ENCODE results near the gene ATXN7L2.

DNA sequence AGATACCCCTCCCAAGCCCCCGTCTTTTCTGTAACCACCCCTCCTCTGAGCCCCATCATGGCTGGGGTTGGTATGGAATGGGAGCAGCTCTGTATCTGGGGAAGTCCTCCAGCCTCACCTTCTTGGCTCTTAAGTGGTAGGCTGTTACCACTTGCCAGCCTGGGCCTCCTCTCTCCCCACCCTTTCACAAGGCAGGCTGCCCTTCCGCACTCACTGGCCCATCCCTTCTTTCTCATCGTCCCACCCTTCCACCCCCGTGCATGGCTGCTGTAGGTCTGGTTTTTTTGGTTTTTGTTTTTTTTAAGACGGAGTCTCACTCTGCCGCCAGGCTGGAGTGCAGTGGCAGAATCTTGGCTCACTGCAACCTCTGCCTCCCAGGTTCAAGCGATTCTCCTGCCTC, 15.4 kb downstream of the ATXN7L2 start:
- TF ChIP-seq, protein P1, sequence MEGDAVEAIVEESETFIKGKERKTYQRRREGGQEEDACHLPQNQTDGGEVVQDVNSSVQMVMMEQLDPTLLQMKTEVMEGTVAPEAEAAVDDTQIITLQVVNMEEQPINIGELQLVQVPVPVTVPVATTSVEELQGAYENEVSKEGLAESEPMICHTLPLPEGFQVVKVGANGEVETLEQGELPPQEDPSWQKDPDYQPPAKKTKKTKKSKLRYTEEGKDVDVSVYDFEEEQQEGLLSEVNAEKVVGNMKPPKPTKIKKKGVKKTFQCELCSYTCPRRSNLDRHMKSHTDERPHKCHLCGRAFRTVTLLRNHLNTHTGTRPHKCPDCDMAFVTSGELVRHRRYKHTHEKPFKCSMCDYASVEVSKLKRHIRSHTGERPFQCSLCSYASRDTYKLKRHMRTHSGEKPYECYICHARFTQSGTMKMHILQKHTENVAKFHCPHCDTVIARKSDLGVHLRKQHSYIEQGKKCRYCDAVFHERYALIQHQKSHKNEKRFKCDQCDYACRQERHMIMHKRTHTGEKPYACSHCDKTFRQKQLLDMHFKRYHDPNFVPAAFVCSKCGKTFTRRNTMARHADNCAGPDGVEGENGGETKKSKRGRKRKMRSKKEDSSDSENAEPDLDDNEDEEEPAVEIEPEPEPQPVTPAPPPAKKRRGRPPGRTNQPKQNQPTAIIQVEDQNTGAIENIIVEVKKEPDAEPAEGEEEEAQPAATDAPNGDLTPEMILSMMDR (IDR thresholded peaks at IDR 0.05; ENCODE audit: insufficient read depth, low read length, poor library complexity, severe bottlenecking), result no peak
- no peak for TF ChIP-seq EZH2phosphoT487 (conservative IDR thresholded peaks at IDR 0.05; ENCODE audit: low read length)
